GM18873 (cell line): Measurements from ENCODE around the gene WDR59.
"Not testable (repeated sequence)": the region's sequence is repeated elsewhere in the genome, so short reads cannot be mapped to it uniquely, and the experiment has no call there.

Source experiments
- ATAC-seq: cut with Tn5 transposase; IDR thresholded peaks from one replicate; pipeline ENCODE4 v1.9.1; 2021; ENCODE audit warnings: mild to moderate bottlenecking, moderate library complexity, moderate number of reproducible peaks; ENCODE audit not compliant: unreplicated experiment, low FRiP score

WDR59 gene

GRCh38 chr16:75013123-75013522 is 28.2 kb upstream of the WDR59 start:
- ATAC-seq: not testable (repeated sequence)

DNA sequence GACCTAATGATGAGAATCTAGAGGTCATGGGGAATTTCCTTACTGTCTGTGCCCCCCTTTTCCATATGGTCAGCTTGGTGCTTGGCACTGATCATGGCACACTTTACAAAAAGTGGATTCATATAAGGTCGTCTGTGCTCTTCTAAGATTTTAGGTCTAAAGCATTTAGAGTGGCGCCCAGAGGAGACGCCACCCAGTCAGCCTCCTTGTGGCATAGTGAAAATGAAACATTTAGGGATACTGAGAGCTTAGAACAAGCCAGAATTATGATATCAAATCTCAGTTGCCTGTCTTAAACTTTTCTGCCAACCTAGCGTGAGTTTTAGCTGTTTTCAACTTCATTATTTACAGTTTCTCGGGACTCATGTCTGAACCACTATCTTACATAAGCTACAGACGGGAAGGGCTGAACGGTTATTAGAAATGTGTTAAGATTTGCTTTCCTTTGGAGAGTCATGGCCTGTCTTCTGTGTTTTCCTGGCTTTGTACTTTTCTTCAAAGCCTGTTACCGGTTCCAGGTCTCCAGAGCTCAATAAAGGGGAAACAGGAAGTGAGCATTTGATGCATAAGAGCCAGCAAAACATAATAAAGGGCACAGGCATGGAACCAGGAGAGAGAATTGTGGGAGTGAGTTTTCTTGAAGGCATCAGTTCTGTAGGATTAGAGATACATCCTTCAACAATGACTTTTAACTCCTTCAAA is 27.6 kb upstream of the WDR59 start:
- peak; percentile 4 for ATAC-seq

- peak; percentile 59 for ATAC-seq
Measured at GRCh38 chr16:75011634-75012307, 26.8 kb upstream of the WDR59 start.

GRCh38 chr16:75010427-75010826 is 25.5 kb upstream of the WDR59 start:
- ATAC-seq: no peak

GRCh38 chr16:75007443-75007842 is 22.5 kb upstream of the WDR59 start:
- ATAC-seq: no peak

GRCh38 chr16:75005697-75006096 is 20.8 kb upstream of the WDR59 start:
- no peak for ATAC-seq

GRCh38 chr16:75004460-75004859 is 19.5 kb upstream of the WDR59 start:
- no peak for ATAC-seq

DNA sequence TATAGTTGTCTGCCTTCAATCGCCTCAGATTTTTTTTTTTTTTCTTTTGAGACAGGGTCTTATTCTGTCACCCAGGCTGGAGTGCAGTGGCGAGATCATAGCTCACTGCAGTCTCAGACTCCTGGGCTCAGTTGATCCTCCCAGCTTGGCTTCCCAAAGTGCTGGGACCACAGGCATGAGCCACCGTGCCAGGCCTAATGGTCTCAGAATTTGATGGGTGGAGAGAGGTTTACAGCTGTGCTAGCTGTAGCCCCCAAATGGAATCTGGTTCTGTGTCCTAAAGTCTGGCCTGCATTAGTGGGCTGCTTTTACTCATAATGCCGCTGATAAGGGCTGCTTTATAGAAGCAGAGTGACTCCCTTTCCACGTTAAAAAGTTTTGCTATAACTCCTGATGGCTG is 19.0 kb upstream of the WDR59 start:
- no peak for ATAC-seq

GRCh38 chr16:75002474-75002873 is 17.6 kb upstream of the WDR59 start:
- no peak for ATAC-seq

DNA sequence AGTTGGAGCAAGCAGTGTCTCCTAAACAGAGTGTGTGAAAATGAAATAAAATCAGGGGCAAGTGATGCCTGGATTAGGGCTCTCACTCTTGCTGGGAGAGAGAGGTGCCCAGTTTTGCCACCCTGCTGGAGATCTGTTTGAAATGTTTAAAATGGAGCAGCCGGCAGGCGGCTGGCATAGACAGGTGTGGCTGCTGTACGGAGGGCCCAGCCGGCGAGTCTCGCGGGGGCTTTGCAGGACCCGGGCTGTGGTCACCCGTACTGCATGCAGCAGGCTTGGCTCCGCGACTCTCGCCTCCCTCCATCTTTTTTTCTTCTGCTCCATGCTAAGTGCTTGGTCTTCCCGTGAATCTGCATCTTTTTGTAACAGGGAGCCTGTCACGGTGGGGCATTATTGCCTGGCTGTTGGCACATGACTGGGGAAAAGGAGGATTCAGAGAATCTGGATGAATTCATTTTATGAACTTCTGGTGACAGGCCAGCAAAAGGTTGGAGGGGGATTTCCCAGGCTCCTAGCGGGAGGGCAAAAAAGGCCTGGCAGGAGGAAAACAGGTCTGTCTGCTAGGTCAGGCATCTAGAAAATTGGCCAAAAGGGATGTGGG is 15.7 kb upstream of the WDR59 start:
- ATAC-seq: no peak

- ATAC-seq: no peak
Measured at GRCh38 chr16:74999609-75000480, 14.9 kb upstream of the WDR59 start.

GRCh38 chr16:74999219-74999608 is 14.3 kb upstream of the WDR59 start:
- peak; percentile 13 for ATAC-seq

DNA sequence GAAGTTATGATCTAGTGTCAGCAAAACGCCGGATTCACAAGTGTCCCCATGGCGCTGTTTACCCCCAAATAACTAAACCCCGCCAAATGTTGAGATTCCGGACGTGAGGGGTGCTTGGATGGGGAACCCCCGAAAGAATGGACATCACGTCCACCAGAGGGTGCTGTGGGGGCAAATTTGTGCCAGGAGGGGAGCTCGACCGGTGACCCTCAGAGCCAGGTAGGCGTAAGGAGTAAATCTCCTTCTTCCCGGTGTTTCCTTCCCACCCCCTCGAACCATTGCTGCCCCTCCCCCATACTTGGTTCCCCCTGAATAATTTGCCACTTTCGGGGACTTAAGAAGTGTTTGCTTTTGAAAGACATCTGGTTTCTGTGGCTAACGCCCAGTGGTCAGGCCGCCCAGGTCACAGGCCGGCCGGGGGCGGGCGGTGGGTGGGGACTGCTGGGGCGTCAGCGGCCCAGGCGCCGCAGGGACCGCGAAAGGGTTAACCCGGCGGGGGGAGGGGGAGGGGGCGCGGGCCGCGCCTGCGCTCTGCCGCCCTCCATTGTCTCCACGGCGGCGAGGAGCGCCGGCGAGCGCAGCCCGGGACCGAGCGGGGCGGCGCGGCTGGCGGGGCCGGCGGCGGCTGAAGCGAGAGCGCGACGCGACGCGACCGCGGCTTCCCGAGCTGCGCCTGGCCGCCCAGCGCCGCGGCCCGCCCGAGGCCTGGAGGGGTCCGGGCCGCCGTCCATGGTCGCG is 13.7 kb upstream of the WDR59 start, which contains the start of gene ZNRF1:
ZNRF1 (plus strand) TSS at position 544 of the 738 bp plus-strand sequence. CDS start 648 bp downstream, outside the sequence.
- peak; percentile 46 for ATAC-seq

GRCh38 chr16:74997042-74997491 is 12.1 kb upstream of the WDR59 start:
- ATAC-seq: no peak

GRCh38 chr16:74995986-74996385 is 11.1 kb upstream of the WDR59 start:
- no peak for ATAC-seq

- no peak for ATAC-seq
Measured at GRCh38 chr16:74991593-74992403, 6.9 kb upstream of the WDR59 start.

GRCh38 chr16:74991268-74991592 is 6.3 kb upstream of the WDR59 start:
- ATAC-seq: no peak

DNA sequence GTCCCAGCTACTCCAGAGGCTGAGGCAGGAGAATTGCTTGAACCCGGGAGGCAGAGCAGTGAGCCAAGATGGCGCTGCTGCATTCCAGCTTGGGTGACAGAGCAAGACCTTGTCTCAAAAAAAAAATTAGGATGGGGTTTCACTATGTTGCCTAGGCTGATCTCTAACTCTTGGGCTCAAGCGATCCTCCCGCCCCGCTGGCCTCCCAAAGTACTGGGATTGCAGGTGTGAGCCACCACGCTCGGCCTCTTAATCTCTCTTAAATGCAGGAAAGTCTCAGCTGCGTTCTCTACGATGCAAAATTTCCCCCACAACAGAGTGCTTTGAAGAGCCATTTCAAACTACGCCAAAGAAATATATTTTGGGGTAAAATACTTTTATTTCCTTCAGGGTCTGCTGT is 5.9 kb upstream of the WDR59 start:
- no peak for ATAC-seq

- ATAC-seq: not testable (repeated sequence)
Measured at GRCh38 chr16:74989864-74990263, 4.9 kb upstream of the WDR59 start.
